Skin of body (tissue), 2 donors: ENCODE measurements around the gene RAD23B. TPM values are rescaled to one million over a fixed set of nuclear protein-coding genes. Genes with fewer than 3 reads are reported as not detected.

Source experiments
- DNase-seq: peaks from one replicate; lab custom pipeline; 2025; lab: John Stamatoyannopoulos, UW
- total RNA-seq: library from RNA; depleted of rRNA; stranded (reverse); fragments of >200 nt; gene quantifications from one replicate; pipeline ENCODE4 v1.2.3, GENCODE V29; 2014

The RAD23B gene
- total RNA-seq, 1 donor from 2014 or later: 78.5 TPM

DNA sequence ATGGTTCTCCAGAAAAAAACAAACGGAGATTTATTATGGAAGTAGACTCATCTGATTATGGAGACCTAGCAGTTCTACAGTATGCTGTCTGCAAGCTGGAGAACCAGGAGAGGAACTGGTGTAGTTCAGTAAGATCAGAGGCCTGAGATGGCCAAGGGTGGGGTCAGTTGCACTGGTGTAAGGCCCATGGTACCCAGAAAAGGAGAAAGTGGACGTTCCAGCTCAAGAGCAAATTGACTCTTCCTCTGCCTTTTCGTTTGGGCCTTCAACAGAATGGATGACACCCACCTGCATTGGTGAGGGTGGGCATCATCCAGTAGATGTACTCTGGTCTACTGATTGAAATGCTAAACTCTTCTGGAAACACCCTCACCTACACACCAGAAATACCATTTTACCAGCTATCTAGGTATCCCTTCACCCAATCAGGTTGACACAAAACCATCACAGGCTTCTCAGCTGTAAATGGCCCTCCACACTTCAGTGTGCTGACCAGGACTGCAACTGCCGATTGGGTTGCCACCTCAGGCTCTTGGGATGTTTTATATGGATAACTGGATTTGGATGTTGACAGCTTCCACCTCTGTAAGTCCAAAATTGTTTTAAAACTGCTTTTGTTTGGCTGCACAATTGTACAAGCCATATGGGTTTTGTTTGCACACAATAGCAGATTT lies 51.2 kb downstream of the RAD23B start:
- DNase-seq: no peak

DNA sequence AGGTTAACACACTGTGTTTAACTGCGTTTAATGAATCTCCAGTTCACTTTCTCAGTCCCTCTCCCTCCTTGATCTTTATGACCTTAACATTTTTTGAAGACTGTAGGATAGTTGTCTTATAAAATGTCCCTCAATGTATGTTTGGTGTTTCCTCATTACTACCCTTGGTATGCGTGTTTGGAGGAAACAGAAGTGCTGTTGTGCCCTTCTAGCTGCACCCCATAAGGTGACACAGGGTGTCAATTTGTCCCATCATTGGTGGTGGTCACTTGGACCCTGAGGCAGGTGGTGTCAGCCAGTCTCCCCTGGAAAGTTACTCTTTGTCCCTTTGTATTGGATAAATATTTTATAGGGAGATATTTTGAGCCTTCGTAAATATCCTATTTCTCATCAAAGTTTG lies 52.3 kb downstream of the RAD23B start:
- DNase-seq: no peak

DNA sequence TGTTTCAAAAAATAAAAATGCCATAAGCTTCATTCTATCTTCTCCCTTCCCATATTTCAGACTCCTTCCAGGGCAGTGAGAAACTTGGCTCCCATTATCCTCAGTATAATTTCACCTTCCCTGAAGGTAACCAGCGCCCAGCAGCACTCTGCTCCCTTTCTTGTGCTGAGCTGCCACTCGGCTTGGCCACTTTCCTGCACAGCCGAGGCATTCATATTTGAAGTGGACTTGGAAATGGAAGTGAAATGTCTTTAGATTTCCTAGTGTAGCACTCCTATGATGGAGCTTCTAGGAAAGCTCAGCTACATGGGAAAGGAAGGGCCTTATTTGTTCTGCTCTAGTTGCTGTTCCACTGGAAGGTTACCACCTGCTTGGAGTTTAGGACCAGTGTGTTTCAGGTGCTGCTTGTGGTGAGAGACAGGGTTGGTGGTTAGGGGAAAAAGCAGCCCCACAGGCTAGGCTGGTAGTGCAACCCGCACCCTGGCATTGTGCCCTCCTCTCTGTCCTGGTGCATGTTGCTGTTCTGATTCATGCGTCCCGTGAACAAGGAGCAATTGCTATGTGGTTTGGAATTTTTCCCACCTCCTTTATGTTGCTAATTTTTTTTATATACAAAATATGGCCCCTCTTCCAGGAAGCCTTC lies 53.8 kb downstream of the RAD23B start:
- no peak for DNase-seq

DNA sequence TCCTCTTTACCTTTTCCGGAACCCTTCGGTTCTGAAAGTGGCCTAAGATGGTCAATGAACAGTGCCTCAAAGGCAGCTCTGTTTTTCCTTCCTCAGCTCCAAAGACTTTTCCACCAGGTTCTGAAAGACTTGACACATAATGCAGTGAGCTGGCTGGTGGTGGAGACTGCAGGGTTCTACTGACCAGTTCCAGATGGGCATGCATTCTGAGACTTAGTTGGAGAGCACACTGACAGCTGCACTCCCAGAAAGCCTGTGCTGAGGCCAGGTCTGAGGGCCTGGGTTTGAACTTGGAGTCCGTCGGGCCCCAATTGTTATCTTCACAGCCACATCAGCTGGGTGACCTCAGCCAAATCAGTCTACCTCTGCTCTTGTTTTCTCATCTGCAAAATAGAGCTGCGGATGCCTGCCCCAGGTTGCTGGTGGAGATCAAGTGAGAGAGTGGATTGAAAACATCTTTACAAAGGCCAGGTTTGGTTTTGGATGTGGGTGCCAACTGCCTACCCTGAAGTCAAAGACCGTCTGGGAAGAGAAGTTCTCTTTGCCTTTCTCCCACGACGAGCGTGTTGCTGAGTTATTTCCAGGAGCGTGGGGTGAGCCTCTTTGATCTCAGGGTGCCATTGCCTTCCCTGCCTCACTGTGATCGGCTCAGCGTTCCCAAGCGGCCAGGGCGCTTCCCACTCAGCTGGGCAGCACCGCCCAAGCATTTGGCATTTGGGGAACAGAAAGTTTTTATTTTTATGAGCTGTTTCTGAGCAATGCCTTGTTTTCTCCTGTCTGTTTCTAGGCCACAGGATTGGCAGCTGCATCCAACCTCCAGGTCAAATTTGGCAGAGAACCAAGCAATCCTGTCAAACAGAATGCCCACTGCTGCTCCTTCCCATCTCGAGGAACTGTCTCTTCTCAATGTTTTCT lies 54.9 kb downstream of the RAD23B start:
- DNase-seq: no peak

DNA sequence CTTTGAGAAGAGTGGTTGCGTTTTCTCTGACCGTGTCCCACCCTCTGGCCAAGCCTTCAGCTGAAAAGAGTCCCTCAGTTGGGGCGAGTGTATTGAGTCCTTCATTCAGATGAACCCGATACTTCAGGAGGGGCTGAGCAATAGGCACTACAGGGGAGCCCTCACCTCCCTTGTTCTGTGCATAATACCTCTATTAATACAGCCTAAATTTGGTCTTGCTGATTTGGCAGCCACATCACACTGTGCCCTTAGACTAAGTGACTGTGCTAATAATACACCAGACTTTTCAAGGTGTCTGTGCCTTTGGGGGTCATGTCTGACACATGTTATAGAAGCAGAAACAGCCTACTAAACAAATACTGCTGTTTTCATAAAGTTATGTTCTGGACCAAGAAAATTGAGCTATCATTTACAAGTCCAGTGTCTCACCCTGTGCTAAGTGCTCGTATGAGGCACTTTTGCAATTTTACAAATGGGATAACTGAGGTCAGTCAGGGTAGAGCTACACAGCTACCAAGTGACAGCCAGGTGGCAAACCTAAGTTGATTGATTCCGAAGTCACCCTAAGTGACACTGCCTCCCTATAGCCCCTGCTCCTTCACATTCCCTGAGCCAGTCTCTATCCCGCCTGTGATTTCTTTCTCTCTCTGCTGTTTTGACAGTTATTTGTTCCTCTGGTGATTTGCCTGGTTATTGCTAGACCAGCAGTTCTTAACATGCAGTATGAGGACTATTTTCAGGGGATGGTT lies 56.0 kb downstream of the RAD23B start:
- DNase-seq: no peak

DNA sequence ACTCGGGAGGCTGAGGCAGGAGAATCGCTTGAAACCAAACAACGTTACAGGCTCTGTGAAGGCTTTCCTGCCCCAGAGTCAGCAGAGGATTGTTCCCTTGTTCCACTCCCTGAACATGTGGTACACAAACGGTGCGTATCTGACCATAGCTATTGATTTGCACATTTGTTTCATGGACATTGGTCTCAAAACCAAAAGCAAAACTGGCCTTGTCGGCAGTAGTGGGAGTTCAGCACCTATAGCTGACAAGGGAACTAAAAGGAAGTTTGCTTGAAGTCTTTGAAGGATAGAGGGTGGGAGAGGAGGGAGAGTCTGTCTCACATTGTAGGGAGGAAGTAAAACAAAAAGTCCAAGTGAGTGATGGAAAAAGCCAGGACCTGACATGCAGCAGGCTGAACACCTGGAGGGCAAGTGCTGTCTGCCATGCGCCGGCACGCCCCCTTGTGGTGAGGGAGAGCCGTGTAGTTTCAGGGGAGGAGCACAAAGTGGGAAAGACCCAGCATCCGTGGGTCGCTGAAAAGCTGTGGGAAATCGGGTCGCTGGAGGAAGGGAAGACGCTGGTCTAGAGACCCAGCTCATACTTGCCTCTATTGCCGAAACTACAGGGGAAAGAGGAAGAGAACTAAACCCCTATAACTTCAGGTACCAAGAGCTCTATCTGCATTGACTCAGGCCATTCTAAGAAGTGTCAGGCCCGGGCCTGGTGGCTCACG lies 58.0 kb downstream of the RAD23B start:
- DNase-seq: no peak

DNA sequence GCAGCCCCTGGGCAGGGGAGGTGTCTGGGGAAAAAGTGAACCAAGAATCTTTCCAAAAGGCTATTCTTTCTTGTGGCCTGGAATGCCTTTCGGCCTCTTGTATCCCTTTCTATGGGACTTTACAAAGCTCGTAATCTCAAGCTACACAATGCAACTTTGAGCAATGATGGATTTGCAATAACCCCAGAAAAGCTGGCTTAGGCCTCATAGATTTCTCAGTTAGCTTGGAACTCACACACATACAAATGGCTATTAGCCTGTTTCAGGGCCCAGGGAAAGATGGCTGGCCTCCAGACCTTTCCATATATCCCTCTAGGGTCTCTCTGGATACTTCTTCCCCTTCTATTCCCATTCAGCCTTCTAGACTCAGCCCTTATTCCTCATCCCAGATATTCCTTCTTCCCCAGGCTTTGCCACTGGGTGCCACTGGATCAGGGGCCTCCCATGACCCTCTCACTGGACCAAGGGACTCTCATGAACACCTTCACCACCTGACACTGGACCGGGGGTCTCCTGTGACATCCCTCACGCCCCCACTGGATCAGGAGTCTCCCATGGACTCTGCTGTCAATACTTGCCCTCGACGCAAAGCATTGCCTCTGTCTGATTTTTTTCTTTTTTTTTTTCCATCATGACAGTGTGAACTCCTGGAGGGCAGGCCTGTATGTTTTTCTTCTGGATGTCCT lies 59.5 kb downstream of the RAD23B start:
- no peak for DNase-seq

DNA sequence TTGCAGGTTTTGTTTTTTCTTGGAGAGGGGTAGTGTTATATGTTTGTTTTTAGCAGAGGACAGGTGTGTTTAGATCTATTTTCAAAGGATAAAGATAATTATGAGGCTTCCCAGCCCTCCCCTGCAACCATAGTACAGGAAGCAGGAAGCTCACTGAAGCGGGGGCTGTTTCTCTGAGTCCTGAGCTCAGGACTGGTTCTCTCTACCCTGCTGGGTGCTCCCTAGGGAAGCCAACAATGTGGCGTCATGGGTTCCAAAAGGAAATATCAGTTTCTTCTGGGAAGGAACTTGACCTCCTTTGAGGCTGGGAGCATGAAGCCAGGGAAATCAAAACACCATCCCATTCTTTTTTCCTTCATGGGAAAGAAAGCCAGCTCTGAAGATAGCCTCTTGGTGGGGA lies 62.2 kb downstream of the RAD23B start:
- no peak for DNase-seq

DNA sequence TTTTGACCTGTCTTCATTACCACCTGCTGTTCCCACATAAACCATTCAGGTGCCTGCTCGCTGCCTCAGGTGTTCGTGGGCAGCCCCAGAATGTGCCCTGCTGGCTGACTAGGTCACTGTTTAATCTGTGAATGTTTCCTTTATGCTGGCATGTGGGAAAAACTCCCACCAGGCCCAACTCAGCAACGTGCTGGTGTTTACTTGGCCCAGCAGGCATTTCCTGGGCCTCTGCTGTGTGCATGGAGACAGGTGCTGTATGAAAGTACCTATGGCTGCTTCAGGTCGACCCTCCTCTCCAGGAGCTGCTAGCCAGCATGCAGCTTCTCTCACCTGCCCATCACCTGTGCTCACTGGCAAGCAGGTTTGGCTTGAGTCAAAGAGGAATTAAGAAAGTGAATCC lies 65.8 kb downstream of the RAD23B start:
- DNase-seq: no peak

DNA sequence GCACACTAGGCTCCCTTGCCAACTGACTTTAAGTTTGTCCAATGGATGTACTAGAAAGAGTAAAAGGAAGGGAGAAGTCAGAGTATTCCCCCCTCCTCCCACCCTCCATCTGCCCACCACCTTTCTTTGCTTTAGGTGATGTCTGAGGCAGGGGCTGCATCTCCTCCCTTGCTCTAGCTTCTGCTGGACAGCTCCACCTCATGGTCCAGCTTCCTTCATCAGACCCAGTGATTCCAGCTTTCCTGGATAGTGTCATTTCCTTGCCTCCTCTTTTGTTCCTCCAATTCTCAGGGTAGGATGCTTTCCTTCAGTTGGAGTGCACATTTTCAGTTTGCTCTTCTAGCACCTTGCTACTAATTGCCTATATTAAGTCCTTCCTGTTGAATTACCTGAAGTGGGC lies 67.4 kb downstream of the RAD23B start:
- DNase-seq: no peak

DNA sequence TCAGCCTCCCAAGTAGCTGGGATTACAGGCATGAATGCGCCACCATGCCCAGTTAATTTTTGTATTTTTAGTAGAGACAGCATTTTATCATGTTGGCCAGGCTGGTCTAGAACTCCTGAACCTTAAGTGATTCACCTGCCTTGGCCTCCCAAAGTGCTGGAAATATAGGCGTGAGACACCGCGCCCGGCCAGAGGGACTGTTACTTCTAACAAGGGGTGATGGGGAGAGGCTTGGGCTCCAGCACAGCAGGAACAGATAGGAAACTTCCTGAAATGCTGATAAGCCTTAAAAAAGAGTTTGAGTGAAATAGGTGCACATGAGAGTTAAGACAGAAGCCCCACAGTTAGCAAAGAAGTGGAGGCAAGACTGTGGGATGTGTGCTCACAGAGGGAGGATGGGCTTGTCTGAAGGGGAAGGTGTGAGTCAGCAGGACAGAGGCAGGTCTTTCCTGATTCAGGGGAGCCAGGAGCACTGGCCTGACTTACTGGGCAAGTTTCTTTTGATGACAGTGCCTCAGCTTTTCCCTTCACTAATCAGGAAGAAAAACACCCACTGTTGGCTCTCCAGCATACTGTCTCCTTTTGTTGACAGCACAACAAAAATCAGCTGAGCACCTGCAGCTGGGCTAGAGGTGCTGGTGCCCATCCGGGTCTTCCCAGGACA lies 68.4 kb downstream of the RAD23B start:
- no peak for DNase-seq

DNA sequence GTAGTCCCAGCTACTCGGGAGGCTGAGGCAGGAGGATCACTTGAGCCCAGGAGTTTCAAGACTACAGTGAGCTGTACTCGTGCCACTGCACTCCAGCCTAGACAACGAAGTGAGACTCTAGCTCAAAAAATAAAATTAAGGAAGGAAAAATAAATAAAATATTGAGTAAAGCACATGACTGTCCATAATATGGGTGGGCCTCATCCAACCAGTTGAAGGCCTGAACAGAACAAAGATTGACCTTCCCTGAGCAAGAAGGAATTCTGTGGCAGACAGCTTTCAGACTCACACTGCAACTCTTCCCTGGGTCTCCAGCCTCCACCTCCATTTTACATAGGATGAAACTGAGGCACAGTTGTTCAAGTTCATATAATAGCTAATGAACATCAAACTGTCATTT lies 72.3 kb downstream of the RAD23B start:
- no peak for DNase-seq

DNA sequence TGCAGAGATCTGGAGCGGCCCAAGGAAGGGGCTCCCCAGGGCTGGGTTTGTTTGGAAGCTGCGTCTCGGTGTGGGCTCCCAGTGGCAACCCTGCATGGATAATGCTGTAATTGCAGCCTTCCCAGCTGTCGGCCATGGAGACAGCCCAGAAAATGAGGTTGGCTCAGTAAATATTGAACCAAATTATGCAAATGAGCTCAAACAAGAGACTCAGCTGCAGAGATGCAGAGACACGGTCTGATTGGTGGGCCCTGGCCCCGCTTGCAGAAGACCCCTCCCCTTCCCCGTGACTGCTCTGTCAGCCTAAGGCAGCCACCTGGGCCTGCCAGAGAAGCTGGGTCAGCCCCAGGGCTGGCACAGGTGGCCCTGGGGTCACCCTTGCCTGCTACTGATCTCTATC lies 75.9 kb downstream of the RAD23B start:
- no peak for DNase-seq

DNA sequence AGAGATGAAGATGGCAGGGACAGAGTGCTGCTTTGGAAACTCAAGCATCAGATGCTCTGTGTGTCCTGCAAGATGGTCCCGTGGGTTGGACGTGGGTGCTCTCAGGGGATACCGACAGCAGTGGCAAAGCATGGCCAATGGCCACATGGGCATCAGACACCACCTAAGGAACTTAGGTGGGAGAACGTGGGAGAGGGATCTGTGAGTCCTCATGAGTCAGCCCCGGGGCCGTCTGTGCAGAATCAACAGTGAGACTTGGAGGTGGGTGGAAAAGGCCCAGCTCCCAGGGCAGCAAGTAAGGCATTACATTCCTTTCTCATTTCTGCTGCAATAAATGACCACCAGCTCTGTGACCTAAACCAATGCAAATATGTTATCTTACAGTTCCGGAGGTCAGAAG lies 77.0 kb downstream of the RAD23B start:
- DNase-seq: no peak

DNA sequence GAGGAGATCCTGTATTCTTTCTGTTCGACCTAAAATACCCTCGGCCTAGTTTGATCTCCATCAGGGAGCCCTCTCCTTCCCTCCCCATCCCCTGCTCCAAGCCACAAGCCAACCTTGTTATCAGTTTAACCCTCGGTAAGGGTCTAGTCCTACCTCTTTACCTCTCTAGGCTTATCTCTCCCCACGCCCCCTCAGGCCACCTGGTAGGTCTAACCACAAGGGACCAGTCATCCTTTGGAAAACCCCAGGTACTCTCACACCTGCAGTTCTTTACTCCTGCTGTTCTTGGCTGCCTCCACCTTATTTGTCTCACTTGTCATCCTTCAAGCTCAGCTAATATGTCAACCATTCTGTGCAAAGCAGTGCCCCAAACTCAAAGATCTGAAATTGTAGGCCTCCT lies 78.7 kb downstream of the RAD23B start:
- no peak for DNase-seq

DNA sequence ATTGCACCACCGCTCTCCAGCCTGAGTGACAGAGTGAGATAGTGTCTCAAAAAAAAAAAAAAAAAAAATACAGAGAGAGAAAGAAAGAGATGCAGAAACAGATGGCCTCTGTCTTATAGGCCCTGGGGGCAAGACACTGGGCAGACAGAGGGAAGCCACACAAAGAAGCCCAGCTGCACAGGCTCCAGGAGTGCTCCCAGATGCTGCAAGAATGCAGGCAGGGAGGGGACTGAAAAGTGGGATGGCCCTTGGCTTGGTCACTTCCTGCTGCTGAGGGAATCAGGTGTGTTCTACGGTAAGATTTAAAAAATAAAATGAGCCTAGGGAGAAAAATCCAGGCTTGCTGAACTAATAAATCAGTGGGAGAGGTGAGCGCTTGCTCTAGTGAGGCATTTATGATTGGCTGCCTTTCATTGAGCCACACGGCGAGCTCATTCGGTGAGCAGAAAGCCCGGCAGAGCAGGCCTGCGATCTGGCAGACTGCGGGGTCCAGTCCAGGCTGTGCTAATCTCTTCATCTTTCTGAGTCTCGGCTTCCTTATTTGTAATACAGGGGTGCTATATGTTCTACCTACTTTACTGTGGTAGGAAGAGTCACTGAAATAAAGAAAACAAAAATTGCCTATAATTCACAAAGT lies 80.6 kb downstream of the RAD23B start:
- DNase-seq: no peak

DNA sequence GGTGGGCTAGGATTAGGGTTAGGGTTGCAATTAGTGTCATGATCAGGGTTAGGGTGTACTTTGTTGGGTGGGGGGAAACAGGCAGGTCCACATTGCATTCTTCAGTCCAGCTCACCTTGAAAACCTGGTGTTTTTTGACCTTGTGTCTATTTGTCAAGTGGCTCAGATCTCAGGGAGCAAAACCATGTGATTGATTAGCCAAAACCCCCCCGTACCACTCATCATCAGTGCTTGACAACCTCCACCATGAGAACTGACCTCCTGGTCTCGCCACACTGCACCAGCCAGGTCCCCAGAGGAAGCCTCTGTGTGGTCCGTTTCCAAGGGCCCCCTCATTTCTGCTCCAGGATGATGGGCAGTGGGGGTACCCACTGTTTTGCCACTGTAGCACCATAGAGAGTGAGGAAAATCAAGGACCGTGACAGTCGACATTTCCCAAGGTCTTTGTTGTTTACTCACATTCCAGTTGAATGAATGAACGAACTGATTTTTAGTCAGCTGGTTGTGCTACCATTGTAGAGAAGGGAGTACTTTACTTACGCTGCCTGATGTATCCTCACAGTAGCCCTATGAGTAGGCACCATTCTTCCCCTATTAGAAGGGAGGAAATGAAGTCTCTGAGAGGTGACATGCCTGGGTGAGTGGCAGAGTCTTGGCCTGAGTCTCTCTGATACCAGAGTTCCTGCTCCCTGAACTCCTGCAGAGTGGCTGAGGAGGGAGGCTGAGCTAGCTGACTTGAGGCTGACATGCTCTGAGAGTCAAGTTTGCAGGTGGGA lies 84.8 kb downstream of the RAD23B start:
- DNase-seq: no peak

DNA sequence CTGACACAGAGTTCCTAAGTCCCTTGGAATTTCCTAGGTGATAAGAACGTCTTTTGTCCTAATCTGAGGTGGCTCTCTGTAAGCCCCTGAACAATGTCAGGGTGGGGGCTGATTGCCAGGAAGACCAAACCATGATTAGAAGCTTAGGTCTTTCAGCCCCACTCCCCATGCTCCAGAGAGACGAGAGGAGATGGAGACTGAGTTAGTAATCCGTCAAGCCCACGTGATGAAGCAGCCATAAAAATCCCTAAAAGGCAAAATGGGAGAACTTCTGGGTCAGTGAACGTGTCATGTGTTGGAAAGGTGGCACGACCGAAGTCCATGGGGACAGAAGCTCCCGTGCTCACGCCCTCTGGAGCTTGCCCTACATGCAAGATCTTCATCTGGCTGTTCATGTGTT lies 85.6 kb downstream of the RAD23B start:
- DNase-seq: no peak

DNA sequence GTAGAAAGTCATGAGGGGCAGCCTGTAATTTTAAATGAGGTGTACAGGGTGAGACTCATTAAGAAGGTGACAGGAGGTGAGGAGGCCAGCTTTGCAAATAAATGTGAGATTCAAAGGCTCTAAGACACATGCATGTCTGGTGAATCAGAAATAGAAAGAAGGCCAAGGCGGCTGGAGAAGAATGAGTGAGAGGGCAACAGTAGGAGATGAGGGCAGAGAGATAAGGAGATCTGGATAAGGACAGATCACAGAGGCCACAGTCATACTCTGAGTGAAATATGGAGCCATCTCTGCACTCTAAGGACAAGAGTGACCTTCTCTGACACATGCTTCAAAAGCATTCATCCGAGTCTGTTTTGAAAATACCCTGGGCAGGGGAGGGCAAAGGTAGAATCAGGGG lies 90.7 kb downstream of the RAD23B start:
- no peak for DNase-seq
